SK-N-SH (cell line): ENCODE measurements around the gene NOS2.

Source experiments
- ELF1 ChIP-seq: IDR thresholded peaks from 2 replicates; pipeline ENCODE4 v1.4.0; 2012
- EP300 ChIP-seq, 2 experiments: IDR thresholded peaks; 2 replicates each; pipeline versions ENCODE4 v1.4.0 to v1.6.1; 2012; ENCODE audit warnings: borderline replicate concordance in 1 of 2, low read depth in 1 of 2, low read length in 1 of 2
- POLR2AphosphoS5 ChIP-seq: IDR thresholded peaks from 2 replicates; pipeline ENCODE4 v1.6.1; 2012; ENCODE audit warnings: low read depth, low read length
- RXRA ChIP-seq: IDR thresholded peaks from 2 replicates; pipeline ENCODE4 v1.4.0; 2012; ENCODE audit warnings: low read depth, mild to moderate bottlenecking, borderline replicate concordance
- TAF1 ChIP-seq: IDR thresholded peaks from 2 replicates; pipeline ENCODE4 v1.6.1; 2012; ENCODE audit warnings: low read depth, mild to moderate bottlenecking, low read length, moderate library complexity, borderline replicate concordance
- YY1 ChIP-seq: IDR thresholded peaks from 2 replicates; pipeline ENCODE4 v1.4.0; 2012; ENCODE audit warnings: low read depth, mild to moderate bottlenecking
- TF ChIP-seq, protein P1 (sequence below): fragments of 200-600 bp; sonication (generic); IDR thresholded peaks from 2 replicates; pipeline ENCODE4 v1.6.1; 2017; ENCODE audit warnings: antibody characterized with exemption, mild to moderate bottlenecking, moderate library complexity

DNA sequence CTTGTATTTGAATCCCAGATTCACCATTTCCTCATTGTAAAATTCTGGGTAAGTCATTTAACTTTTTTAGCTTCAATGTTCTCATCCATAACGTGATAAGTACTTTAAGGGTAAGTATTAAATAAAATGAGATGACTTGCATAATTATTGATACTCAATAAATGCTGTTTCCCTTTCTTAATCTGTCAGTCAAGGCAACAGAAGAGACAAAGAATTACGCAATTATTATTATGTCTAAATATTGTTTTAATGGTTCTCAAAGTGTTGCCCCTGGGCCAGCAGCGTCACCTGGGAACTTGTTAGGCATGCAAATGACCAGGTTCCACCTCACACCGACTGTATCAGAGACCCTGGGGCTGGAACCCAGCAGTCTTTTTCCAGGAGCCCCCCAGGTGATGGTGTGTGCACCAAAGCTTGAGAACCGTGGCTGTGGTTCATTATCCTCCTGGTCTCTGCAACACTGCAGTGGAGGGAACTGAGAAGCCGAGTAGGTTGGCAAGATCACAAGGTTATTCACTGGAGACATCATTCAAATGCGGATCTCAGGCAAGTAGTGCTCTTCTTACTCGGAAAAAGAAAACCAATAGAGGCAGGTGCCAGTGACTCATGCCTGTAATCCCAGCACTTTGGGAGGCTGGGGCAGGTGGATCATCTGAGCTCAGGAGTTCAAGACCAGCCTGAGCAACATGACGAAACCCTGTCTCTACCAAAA lies 49.3 kb upstream of the NOS2 start:
- TF ChIP-seq, protein P1, sequence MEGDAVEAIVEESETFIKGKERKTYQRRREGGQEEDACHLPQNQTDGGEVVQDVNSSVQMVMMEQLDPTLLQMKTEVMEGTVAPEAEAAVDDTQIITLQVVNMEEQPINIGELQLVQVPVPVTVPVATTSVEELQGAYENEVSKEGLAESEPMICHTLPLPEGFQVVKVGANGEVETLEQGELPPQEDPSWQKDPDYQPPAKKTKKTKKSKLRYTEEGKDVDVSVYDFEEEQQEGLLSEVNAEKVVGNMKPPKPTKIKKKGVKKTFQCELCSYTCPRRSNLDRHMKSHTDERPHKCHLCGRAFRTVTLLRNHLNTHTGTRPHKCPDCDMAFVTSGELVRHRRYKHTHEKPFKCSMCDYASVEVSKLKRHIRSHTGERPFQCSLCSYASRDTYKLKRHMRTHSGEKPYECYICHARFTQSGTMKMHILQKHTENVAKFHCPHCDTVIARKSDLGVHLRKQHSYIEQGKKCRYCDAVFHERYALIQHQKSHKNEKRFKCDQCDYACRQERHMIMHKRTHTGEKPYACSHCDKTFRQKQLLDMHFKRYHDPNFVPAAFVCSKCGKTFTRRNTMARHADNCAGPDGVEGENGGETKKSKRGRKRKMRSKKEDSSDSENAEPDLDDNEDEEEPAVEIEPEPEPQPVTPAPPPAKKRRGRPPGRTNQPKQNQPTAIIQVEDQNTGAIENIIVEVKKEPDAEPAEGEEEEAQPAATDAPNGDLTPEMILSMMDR, result no peak
- no peak for TF ChIP-seq TAF1
- TF ChIP-seq YY1, result no peak
- no peak for TF ChIP-seq POLR2AphosphoS5
- TF ChIP-seq EP300 (IDR thresholded peaks at IDR 0.05; ENCODE audit: borderline replicate concordance in 1 of 2, low read depth in 1 of 2, low read length in 1 of 2), result no peak
- TF ChIP-seq RXRA, result no peak
- TF ChIP-seq ELF1, result no peak
